ENCODE results near the gene AARSD1. TPM values are rescaled to one million over a fixed set of nuclear protein-coding genes. Genes with fewer than 3 reads are reported as not detected.
"Not testable (repeated sequence)": the region's sequence is repeated elsewhere in the genome, so short reads cannot be mapped to it uniquely, and the experiment has no call there.

Gene AARSD1
- total RNA-seq, 2 experiments from 2014 or later = 39.9 to 43.2 TPM

GRCh38 chr17:42993913-42994312, 29.7 kb upstream of the AARSD1 start:
- H3K36me3 Mint-ChIP-seq = peaks cover 21% of the 10 kb centered on the region
- H3K4me1 Mint-ChIP-seq = peaks cover 12% of the 10 kb centered on the region
- H3K9me3 Mint-ChIP-seq; H3K27ac Mint-ChIP-seq; DNase-seq; H3K4me3 Mint-ChIP-seq; ATAC-seq (ENCODE audit: low read depth); H3K27me3 Mint-ChIP-seq: not testable (repeated sequence)
- POLR2A ChIA-PET = interaction anchor here (0.8 kb wide), 1 partner anchor 11 kb away, joined by 6 read pairs; no protein-coding TSS in a partner anchor

DNA sequence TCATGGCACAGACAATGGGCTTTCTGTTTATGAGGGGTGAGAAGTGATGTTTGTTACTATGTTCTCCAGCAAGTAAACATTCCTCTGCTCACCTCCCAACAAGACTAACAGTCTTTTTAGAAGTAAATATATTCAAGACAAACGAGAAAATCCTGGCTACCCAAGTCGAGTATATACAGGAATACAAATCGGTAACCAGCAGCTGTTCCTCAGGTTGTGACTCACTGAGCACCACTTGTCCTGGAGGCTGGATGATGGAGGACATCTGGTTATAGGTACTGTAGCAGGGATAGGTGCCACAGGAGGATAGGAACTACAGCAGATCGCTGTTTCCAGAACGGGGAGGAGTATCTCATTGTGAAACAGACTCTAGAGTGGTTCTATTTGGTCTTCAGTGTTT, 28.6 kb upstream of the AARSD1 start:
- peaks cover 11% of the 10 kb centered on the region for H3K4me1 Mint-ChIP-seq
- no peak overlapping the region for H3K27ac Mint-ChIP-seq
- H3K36me3 Mint-ChIP-seq = peaks cover 22% of the 10 kb centered on the region
- ATAC-seq (ENCODE audit: low read depth) = no peak
- no peak overlapping the region for H3K4me3 Mint-ChIP-seq
- H3K9me3 Mint-ChIP-seq = no peaks in the 10 kb centered on the region
- POLR2A ChIA-PET = interaction anchor here (0.6 kb wide), 1 partner anchor 426 kb away, joined by 3 read pairs; the partner anchor contains the start of gene MLX
- H3K27me3 Mint-ChIP-seq = no peaks in the 10 kb centered on the region
- DNase-seq = no peak

DNA sequence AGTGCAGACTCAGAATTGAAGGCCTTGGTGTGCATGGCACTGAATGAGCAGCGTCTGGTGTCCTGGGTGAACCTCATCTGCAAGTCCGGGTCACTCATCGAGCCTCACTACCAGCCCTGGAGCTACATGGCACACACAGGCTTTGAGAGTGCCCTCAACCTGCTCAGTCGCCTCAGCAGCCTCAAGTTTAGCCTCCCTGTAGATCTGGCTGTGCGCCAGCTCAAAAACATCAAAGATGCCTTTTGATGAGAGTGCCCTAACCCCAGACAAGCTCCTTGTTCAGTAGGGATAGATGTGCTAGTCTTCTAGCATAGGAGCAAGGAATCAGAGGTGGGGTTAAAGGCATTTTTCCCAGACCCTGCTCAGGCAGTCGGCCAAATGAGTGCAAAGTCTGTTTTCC, 27.2 kb upstream of the AARSD1 start:
- Mint-ChIP-seq H3K27ac (no peak overlapping the region), H3K27me3 (no peaks in the 10 kb centered on the region), H3K9me3 (no peaks in the 10 kb centered on the region), H3K4me3 (no peak overlapping the region), H3K36me3 (peaks cover 24% of the 10 kb centered on the region), H3K4me1 (peaks cover 1% of the 10 kb centered on the region)
- DNase-seq (no peak), ATAC-seq (ENCODE audit: low read depth) (no peak)
- POLR2A ChIA-PET = no interaction called here

- ATAC-seq (ENCODE audit: low read depth) (no peak), DNase-seq (no peak)
- no peaks in the 10 kb centered on the region for H3K9me3 Mint-ChIP-seq
- peaks cover 34% of the 10 kb centered on the region for H3K36me3 Mint-ChIP-seq
- no peaks in the 10 kb centered on the region for H3K27me3 Mint-ChIP-seq
- peaks cover 6% of the 10 kb centered on the region for H3K4me1 Mint-ChIP-seq
- POLR2A ChIA-PET = no interaction called here
- no peak overlapping the region for H3K4me3 Mint-ChIP-seq
- H3K27ac Mint-ChIP-seq = no peak overlapping the region
These were observed 25.7 kb upstream of the AARSD1 start for GRCh38 chr17:42989726-42990652.

GRCh38 chr17:42989141-42989540, 24.9 kb upstream of the AARSD1 start:
- no peak for ATAC-seq (ENCODE audit: low read depth)
- Mint-ChIP-seq H3K36me3 (peaks cover 33% of the 10 kb centered on the region), H3K4me3 (no peak overlapping the region), H3K4me1 (peaks cover 9% of the 10 kb centered on the region), H3K27ac (no peak overlapping the region), H3K27me3 (no peaks in the 10 kb centered on the region), H3K9me3 (no peaks in the 10 kb centered on the region)
- no peak for DNase-seq
- POLR2A ChIA-PET = no interaction called here

- H3K27ac Mint-ChIP-seq = no peak overlapping the region
- ATAC-seq (ENCODE audit: low read depth) (no peak), DNase-seq (no peak)
- no peak overlapping the region for H3K4me3 Mint-ChIP-seq
- H3K27me3 Mint-ChIP-seq = no peaks in the 10 kb centered on the region
- POLR2A ChIA-PET = no interaction called here
- no peaks in the 10 kb centered on the region for H3K9me3 Mint-ChIP-seq
- peaks cover 29% of the 10 kb centered on the region for H3K36me3 Mint-ChIP-seq
- H3K4me1 Mint-ChIP-seq = peaks cover 24% of the 10 kb centered on the region
These were observed 21.0 kb upstream of the AARSD1 start for GRCh38 chr17:42985225-42985624.

DNA sequence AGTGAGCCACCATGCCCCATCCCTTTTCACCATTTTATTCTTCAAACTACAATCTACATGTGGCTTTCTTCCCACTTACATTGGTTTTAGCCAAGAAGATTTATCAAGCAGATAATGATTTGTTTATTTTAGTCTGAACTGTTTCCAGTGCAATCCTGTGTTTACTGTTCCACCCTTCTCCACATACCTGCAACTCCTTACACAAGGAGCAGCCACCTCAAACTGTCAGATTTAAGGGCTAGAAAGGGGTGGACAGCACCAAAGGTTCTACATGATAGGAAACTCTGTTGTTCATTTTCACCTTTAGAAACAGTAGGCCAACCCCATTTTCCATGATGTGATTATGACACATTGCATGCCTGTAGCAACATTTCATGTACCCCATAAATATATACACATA, 18.0 kb upstream of the AARSD1 start:
- no peak for ATAC-seq (ENCODE audit: low read depth)
- POLR2A ChIA-PET = interaction anchor here (0.7 kb wide), 1 partner anchor 16 kb away, joined by 3 read pairs; the partner anchor contains the start of gene RPL27
- H3K36me3 Mint-ChIP-seq = peaks cover 17% of the 10 kb centered on the region

DNA sequence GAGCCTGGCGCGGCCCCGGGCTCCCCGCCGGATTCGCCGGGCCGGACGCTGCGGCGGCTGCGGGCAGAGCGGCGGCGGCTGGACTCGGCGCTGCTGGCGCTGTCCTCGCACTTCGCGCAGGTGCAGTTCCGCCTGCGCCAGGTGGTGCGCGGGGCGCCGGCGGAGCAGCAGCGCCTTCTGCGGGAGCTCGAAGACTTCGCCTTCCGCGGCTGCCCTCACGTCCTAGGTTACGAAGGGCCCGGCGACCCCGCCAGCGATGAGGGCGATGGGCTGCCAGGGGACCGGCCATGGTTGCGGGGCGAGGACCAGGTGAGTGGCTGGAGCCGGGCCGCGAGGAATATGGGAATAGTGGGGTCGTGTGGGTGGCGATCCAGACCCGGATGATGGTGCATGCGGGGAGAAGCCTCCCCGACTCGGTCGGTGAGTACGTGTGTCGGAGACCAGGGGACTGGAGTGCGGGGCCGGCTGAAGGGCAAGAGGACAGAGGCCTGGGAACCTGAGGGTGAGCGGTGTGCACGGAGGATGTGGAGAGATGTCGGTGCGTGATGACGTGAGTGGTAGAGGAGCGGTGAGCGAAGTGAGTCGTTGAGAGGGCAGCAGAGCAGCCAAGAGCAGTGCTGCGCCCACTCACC, 16.6 kb upstream of the AARSD1 start:
- ATAC-seq (ENCODE audit: low read depth) = peak; percentile 76
- POLR2A ChIA-PET = interaction anchor here (1.0 to 1.6 kb wide), 4 partner anchors 17 to 380 kb away, joined by 3 to 12 read pairs (median 4); partner anchors contain the start of genes BECN1 and RPL27
- Mint-ChIP-seq H3K4me1 (peaks cover 32% of the 10 kb centered on the region), H3K27me3 (peaks cover 3% of the 10 kb centered on the region), H3K4me3 (peak overlapping the region; percentile 99), H3K36me3 (peaks cover 14% of the 10 kb centered on the region), H3K9me3 (no peaks in the 10 kb centered on the region), H3K27ac (peak overlapping the region; percentile 96)
- peak; percentile 70 for DNase-seq

More for the DNA sequence above, 18.0 kb upstream of the AARSD1 start:
- no peaks in the 10 kb centered on the region for H3K9me3 Mint-ChIP-seq
- H3K27me3 Mint-ChIP-seq = peaks cover 3% of the 10 kb centered on the region
- peak overlapping the region; percentile 99 for H3K4me3 Mint-ChIP-seq
- peaks cover 32% of the 10 kb centered on the region for H3K4me1 Mint-ChIP-seq
- H3K27ac Mint-ChIP-seq = peak overlapping the region; percentile 12
- DNase-seq = no peak

- Mint-ChIP-seq H3K27ac (peak within 1 kb of the TSS; percentile 97), H3K27me3 (peaks cover 3% of the 10 kb centered on the region), H3K4me3 (peak within 1 kb of the TSS; percentile 99), H3K36me3 (peaks cover 11% of the 10 kb centered on the region), H3K4me1 (peaks cover 32% of the 10 kb centered on the region), H3K9me3 (no peaks in the 10 kb centered on the region)
- DNase-seq = peak; percentile 95
- peak; percentile 76 for ATAC-seq (ENCODE audit: low read depth)
- POLR2A ChIA-PET = interaction anchor here (0.7 to 1.6 kb wide), 6 partner anchors 18 to 388 kb away, joined by 3 to 12 read pairs (median 4); partner anchors contain the start of genes BECN1 and RPL27
These were observed 16.1 kb upstream of the AARSD1 start, which contains the start of gene RUNDC1 for GRCh38 chr17:42980274-42980765. Gene RUNDC1 (plus strand): TSS chr17:42980565. CDS start chr17:42980577, 12 bp downstream.

DNA sequence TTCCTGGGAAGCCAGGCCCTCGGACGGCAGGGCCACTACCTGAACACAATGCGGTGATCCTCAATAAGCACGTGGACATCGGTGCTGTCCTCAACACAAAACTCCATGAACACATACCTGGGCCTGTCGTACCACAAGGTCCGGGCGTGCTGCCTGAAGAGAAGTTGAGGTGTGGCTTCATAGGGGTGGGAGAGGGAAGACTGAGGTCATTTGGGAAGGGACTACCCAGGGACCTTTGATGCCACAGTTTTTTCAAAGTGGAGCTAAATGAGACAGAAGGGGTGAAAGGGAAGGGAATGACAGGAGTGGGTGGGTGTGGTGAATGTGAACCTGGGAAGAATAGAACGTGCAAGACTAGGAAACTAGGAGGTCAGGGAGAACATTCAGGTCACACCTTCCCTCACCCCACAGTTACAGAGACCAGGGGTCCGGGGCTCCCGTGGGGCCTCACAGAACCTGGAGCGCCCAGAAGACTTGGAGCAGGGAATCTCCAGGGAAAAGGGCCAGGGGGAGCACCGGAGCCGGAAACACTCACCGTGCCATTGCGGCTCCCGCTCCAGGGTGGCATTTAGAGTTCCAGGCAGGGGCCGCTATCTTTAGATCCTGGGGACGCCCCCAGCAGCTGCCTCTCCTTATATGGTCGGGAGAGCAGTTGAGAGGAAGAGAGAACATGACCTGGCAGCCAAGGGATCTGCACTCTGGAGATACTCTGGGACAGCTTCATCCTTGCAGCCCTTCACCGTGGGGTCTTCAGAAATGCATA, 15.4 kb upstream of the AARSD1 start, which contains the start of gene PTGES3L:
PTGES3L (minus strand) TSS at position 570 of the 763 bp plus-strand sequence; CDS start at position 543, 27 bp downstream.
- DNase-seq (peak; percentile 52), ATAC-seq (ENCODE audit: low read depth) (peak; percentile 40)
- Mint-ChIP-seq H3K4me1 (peaks cover 31% of the 10 kb centered on the region), H3K36me3 (peaks cover 7% of the 10 kb centered on the region), H3K27me3 (peaks cover 3% of the 10 kb centered on the region), H3K4me3 (peak within 1 kb of the TSS; percentile 99), H3K27ac (peak within 1 kb of the TSS; percentile 97), H3K9me3 (no peaks in the 10 kb centered on the region)
- POLR2A ChIA-PET = interaction anchor here (0.5 to 0.9 kb wide), 3 partner anchors 18 to 388 kb away, joined by 3 to 4 read pairs (median 4); partner anchors contain the start of genes BECN1 and RPL27

DNA sequence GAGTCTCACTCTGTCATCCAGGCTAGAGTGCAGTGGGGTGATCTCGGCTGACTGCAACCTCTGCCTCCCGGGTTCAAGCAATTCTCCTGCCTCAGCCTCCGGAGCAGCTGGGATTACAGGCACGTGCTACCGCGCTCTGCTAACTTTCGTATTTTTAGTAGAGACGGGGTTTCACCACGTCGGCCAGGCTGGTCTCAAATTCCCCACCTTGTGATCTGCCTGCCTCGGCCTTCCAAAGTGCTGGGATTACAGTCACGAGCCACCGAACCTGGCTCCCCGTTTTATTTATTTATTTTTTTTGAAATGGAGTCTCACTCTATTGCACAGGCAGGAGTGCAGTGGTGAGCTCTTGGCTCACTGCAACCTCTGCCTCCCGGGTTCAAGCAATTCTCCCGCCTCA, 11.4 kb upstream of the AARSD1 start:
- DNase-seq; H3K27ac Mint-ChIP-seq; H3K4me3 Mint-ChIP-seq; H3K36me3 Mint-ChIP-seq; POLR2A ChIA-PET; H3K27me3 Mint-ChIP-seq; H3K9me3 Mint-ChIP-seq; ATAC-seq (ENCODE audit: low read depth): not testable (repeated sequence)
- H3K4me1 Mint-ChIP-seq = peaks cover 14% of the 10 kb centered on the region

DNA sequence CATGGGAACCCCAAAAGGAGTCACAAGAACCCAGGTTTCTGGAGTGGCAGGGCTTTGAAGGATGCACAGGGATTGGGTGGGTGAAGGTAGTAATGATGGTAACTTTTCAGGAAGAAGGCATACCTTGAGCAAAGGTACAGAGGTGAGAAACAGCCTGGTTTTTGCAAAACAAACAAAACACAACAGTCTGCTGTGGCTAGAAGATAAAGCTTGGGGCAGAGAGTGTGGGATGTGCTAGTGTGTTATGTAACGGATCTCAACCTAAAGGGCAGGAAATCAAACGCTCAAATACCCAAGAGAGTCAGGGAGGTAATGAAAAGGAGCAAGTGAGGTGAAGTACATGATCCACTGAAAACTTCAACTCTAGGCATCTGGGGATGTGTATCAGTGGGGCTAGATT, 11.0 kb upstream of the AARSD1 start:
- no peak overlapping the region for H3K4me3 Mint-ChIP-seq
- H3K27ac Mint-ChIP-seq = no peak overlapping the region
- POLR2A ChIA-PET = interaction anchor here (0.7 kb wide), 1 partner anchor 47 kb away, joined by 3 read pairs; no protein-coding TSS in a partner anchor
- H3K4me1 Mint-ChIP-seq = peaks cover 12% of the 10 kb centered on the region
- no peaks in the 10 kb centered on the region for H3K9me3 Mint-ChIP-seq
- DNase-seq (no peak), ATAC-seq (ENCODE audit: low read depth) (no peak)
- H3K36me3 Mint-ChIP-seq = no peaks in the 10 kb centered on the region
- H3K27me3 Mint-ChIP-seq = peaks cover 3% of the 10 kb centered on the region

All from activated naive CD8-positive, alpha-beta T cell treated with anti-CD3 and anti-CD28 coated beads, Interleukin-2, amount 10 ng/mL, durations not matched to agents 7 days and 5 days (primary cell).